ENCODE measurements around the gene PAAF1.

The PAAF1 gene

DNA sequence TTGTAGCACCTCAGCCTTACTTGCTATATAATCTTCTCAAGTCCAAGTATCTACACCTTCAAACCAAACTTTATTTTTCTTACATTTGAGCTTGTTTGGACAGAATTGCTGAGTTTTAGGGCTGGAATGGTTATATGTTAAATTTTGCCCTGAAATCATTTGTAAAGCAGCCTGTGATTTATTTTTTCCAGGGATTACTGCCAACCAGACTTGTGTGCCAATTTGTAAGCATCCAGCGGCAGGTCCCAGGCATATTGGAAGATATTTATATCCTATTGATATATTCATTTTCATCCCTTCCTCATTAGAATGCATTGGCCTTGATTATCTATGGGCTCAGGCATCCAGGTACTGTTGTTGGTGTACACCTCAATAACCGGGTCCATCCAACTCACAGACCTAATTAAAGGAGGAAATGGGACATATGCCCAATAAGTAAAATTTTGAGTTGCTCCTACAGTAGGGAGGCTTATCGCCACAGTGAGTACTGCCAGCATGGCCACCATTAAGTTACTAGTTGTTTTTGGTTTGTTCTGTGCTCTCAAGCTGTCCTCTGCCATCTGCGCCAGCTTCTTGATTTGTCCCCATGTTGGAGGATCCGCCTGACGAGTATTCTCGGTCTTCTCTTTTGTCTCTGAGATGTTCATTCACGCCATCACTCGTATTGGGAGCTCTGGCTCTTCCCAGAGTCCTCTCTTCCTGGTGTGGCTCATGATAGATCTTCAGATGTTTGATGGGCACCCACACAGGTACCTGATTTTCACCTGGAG lies 64.2 kb downstream of the PAAF1 start:
- no peak for DNase-seq (ENCODE audit: low spot score)
- Histone ChIP-seq H3K36me3 (replicated peaks in 1 of 2; ENCODE audit: control insufficient read depth in 2 of 2, insufficient read depth in 2 of 2, low read length in 2 of 2) (no peaks in the 10 kb centered on the region), H3K4me1 (ENCODE audit: control insufficient read depth in 2 of 2, insufficient read depth in 1 of 2, low read depth in 1 of 2, low read length in 2 of 2) (no peaks in the 10 kb centered on the region), H3K23ac (ENCODE audit: low read depth, low read length, poor library complexity) (no peak overlapping the region), H2BK15ac (ENCODE audit: low read length) (no peak overlapping the region), H4K8ac (ENCODE audit: low read depth, low read length) (no peak overlapping the region), H3K4ac (ENCODE audit: low read length) (no peak overlapping the region), H2BK12ac (ENCODE audit: low read length) (no peak overlapping the region), H3K27ac (replicated peaks; ENCODE audit: low read length) (no peak overlapping the region), H3K18ac (ENCODE audit: low read length) (no peak overlapping the region), H2BK120ac (ENCODE audit: low read depth, low read length) (no peak overlapping the region), H3K4me2 (ENCODE audit: insufficient read depth, low read length, poor library complexity, severe bottlenecking) (no peak overlapping the region), H3K14ac (ENCODE audit: low read length) (no peak overlapping the region), H3K9me3 (replicated peaks in 1 of 2; ENCODE audit: control insufficient read depth in 2 of 2, insufficient read depth in 1 of 2, low read depth in 1 of 2, low read length in 2 of 2) (peaks cover 6 to 9% of the 10 kb centered on the region in 2 donors), H3K9ac (ENCODE audit: low read depth, low read length, poor library complexity) (no peak overlapping the region), H2AFZ (ENCODE audit: low read length) (no peak overlapping the region), H3K79me1 (ENCODE audit: low read depth, low read length) (no peaks in the 10 kb centered on the region), H2BK5ac (ENCODE audit: low read length) (no peak overlapping the region), H4K91ac (ENCODE audit: low read depth, low read length, poor library complexity) (no peak overlapping the region), H2AK5ac (ENCODE audit: low read depth, low read length) (no peak overlapping the region), H3K4me3 (ENCODE audit: low read length in 2 of 2) (no peak overlapping the region), H3K27me3 (ENCODE audit: control insufficient read depth in 3 of 3, insufficient read depth in 3 of 3, low read depth in 1 of 3, low read length in 3 of 3) (no peaks in the 10 kb centered on the region)
- WGBS, 2 donors (ENCODE audit: extremely low coverage in 2 of 2, insufficient read length in 2 of 2, insufficient replicate concordance in 1 of 2): no CpG with 5 or more reads among the region's 9 CpGs

- no peak for DNase-seq (ENCODE audit: low spot score)
- H3K36me3 ChIP-seq (replicated peaks in 1 of 2; ENCODE audit: control insufficient read depth in 2 of 2, insufficient read depth in 2 of 2, low read length in 2 of 2): no peaks in the 10 kb centered on the region
- H3K14ac ChIP-seq (ENCODE audit: low read length): no peak overlapping the region
- no peak overlapping the region for H3K9ac ChIP-seq (ENCODE audit: low read depth, low read length, poor library complexity)
- no peaks in the 10 kb centered on the region for H3K4me1 ChIP-seq (ENCODE audit: control insufficient read depth in 2 of 2, insufficient read depth in 1 of 2, low read depth in 1 of 2, low read length in 2 of 2)
- H3K23ac ChIP-seq (ENCODE audit: low read depth, low read length, poor library complexity): no peak overlapping the region
- H3K9me3 ChIP-seq (replicated peaks in 1 of 2; ENCODE audit: control insufficient read depth in 2 of 2, insufficient read depth in 1 of 2, low read depth in 1 of 2, low read length in 2 of 2): peaks cover 6 to 11% of the 10 kb centered on the region in 2 donors
- H3K4me2 ChIP-seq (ENCODE audit: insufficient read depth, low read length, poor library complexity, severe bottlenecking): no peak overlapping the region
- no peak overlapping the region for H2BK5ac ChIP-seq (ENCODE audit: low read length)
- H3K18ac ChIP-seq (ENCODE audit: low read length): no peak overlapping the region
- no peak overlapping the region for H2AFZ ChIP-seq (ENCODE audit: low read length)
- no peak overlapping the region for H3K4ac ChIP-seq (ENCODE audit: low read length)
- no peak overlapping the region for H4K8ac ChIP-seq (ENCODE audit: low read depth, low read length)
- no peak overlapping the region for H3K4me3 ChIP-seq (ENCODE audit: low read length in 2 of 2)
- H2BK12ac ChIP-seq (ENCODE audit: low read length): no peak overlapping the region
- WGBS, 2 donors (ENCODE audit: extremely low coverage in 2 of 2, insufficient read length in 2 of 2, insufficient replicate concordance in 1 of 2): no CpG with 5 or more reads among the region's 1 CpG
- no peak overlapping the region for H4K91ac ChIP-seq (ENCODE audit: low read depth, low read length, poor library complexity)
- H3K27ac ChIP-seq (replicated peaks; ENCODE audit: low read length): no peak overlapping the region
- H3K79me1 ChIP-seq (ENCODE audit: low read depth, low read length): no peaks in the 10 kb centered on the region
- no peak overlapping the region for H2BK120ac ChIP-seq (ENCODE audit: low read depth, low read length)
- H2BK15ac ChIP-seq (ENCODE audit: low read length): no peak overlapping the region
- H3K27me3 ChIP-seq (ENCODE audit: control insufficient read depth in 3 of 3, insufficient read depth in 3 of 3, low read depth in 1 of 3, low read length in 3 of 3): no peaks in the 10 kb centered on the region
- H2AK5ac ChIP-seq (ENCODE audit: low read depth, low read length): no peak overlapping the region
These were observed 65.2 kb downstream of the PAAF1 start for GRCh38 chr11:73942010-73942409.

- Histone ChIP-seq H3K9me3 (replicated peaks in 1 of 2; ENCODE audit: control insufficient read depth in 2 of 2, insufficient read depth in 1 of 2, low read depth in 1 of 2, low read length in 2 of 2) (peaks cover 2 to 3% of the 10 kb centered on the region in 2 donors), H3K27ac (replicated peaks; ENCODE audit: low read length) (no peak overlapping the region), H3K14ac (ENCODE audit: low read length) (no peak overlapping the region), H3K27me3 (ENCODE audit: control insufficient read depth in 3 of 3, insufficient read depth in 3 of 3, low read depth in 1 of 3, low read length in 3 of 3) (no peaks in the 10 kb centered on the region), H4K8ac (ENCODE audit: low read depth, low read length) (no peak overlapping the region), H2AK5ac (ENCODE audit: low read depth, low read length) (no peak overlapping the region), H3K18ac (ENCODE audit: low read length) (no peak overlapping the region), H3K9ac (ENCODE audit: low read depth, low read length, poor library complexity) (no peak overlapping the region), H2AFZ (ENCODE audit: low read length) (no peak overlapping the region), H3K79me1 (ENCODE audit: low read depth, low read length) (no peaks in the 10 kb centered on the region), H4K91ac (ENCODE audit: low read depth, low read length, poor library complexity) (no peak overlapping the region), H3K4me1 (ENCODE audit: control insufficient read depth in 2 of 2, insufficient read depth in 1 of 2, low read depth in 1 of 2, low read length in 2 of 2) (no peaks in the 10 kb centered on the region), H3K4ac (ENCODE audit: low read length) (no peak overlapping the region), H2BK120ac (ENCODE audit: low read depth, low read length) (no peak overlapping the region), H2BK5ac (ENCODE audit: low read length) (no peak overlapping the region), H3K23ac (ENCODE audit: low read depth, low read length, poor library complexity) (no peak overlapping the region), H3K36me3 (replicated peaks in 1 of 2; ENCODE audit: control insufficient read depth in 2 of 2, insufficient read depth in 2 of 2, low read length in 2 of 2) (no peaks in the 10 kb centered on the region), H3K4me2 (ENCODE audit: insufficient read depth, low read length, poor library complexity, severe bottlenecking) (no peak overlapping the region), H2BK12ac (ENCODE audit: low read length) (no peak overlapping the region), H3K4me3 (ENCODE audit: low read length in 2 of 2) (no peak overlapping the region), H2BK15ac (ENCODE audit: low read length) (no peak overlapping the region)
- DNase-seq (ENCODE audit: low spot score): no peak
- no CpG with 5 or more reads among the region's 6 CpGs for WGBS, 2 donors (ENCODE audit: extremely low coverage in 2 of 2, insufficient read length in 2 of 2, insufficient replicate concordance in 1 of 2)
These were observed 67.3 kb downstream of the PAAF1 start for GRCh38 chr11:73944085-73944484.

DNA sequence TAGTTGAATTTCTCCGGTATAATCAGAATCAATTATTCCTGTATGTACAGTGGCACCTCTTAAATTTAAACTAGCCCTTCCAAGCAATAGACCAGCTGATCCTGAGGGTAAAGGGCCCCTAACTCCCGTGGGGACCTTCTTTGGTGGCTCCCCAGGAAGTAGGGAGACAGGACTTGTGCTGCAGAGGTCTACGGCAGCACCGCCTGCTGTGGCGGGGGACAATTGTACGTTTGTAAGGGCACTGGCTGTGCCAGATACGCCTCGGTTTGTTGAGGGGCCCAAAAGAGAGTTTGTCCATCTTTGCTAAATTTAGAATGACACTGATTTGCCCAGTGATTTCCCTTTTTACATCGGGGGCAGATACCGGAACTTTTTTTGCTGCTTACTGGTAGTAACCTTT lies 68.1 kb downstream of the PAAF1 start:
- Histone ChIP-seq H3K9ac (ENCODE audit: low read depth, low read length, poor library complexity) (no peak overlapping the region), H4K8ac (ENCODE audit: low read depth, low read length) (no peak overlapping the region), H4K91ac (ENCODE audit: low read depth, low read length, poor library complexity) (no peak overlapping the region), H3K79me1 (ENCODE audit: low read depth, low read length) (no peaks in the 10 kb centered on the region), H3K23ac (ENCODE audit: low read depth, low read length, poor library complexity) (no peak overlapping the region), H3K4me3 (ENCODE audit: low read length in 2 of 2) (no peak overlapping the region), H3K18ac (ENCODE audit: low read length) (no peak overlapping the region), H3K4me2 (ENCODE audit: insufficient read depth, low read length, poor library complexity, severe bottlenecking) (no peak overlapping the region), H3K27ac (replicated peaks; ENCODE audit: low read length) (no peak overlapping the region), H3K27me3 (ENCODE audit: control insufficient read depth in 3 of 3, insufficient read depth in 3 of 3, low read depth in 1 of 3, low read length in 3 of 3) (no peaks in the 10 kb centered on the region), H2BK15ac (ENCODE audit: low read length) (no peak overlapping the region), H2AK5ac (ENCODE audit: low read depth, low read length) (no peak overlapping the region), H3K4ac (ENCODE audit: low read length) (no peak overlapping the region), H2BK120ac (ENCODE audit: low read depth, low read length) (no peak overlapping the region), H3K4me1 (ENCODE audit: control insufficient read depth in 2 of 2, insufficient read depth in 1 of 2, low read depth in 1 of 2, low read length in 2 of 2) (no peaks in the 10 kb centered on the region), H2AFZ (ENCODE audit: low read length) (no peak overlapping the region), H2BK12ac (ENCODE audit: low read length) (no peak overlapping the region), H3K14ac (ENCODE audit: low read length) (no peak overlapping the region), H2BK5ac (ENCODE audit: low read length) (no peak overlapping the region), H3K9me3 (replicated peaks in 1 of 2; ENCODE audit: control insufficient read depth in 2 of 2, insufficient read depth in 1 of 2, low read depth in 1 of 2, low read length in 2 of 2) (peaks cover 3 to 4% of the 10 kb centered on the region in 2 donors), H3K36me3 (replicated peaks in 1 of 2; ENCODE audit: control insufficient read depth in 2 of 2, insufficient read depth in 2 of 2, low read length in 2 of 2) (peaks cover 0 to 1% of the 10 kb centered on the region in 2 donors)
- no CpG with 5 or more reads among the region's 10 CpGs for WGBS, 2 donors (ENCODE audit: extremely low coverage in 2 of 2, insufficient read length in 2 of 2, insufficient replicate concordance in 1 of 2)
- no peak for DNase-seq (ENCODE audit: low spot score)

Measured in neuronal stem cell (in vitro differentiated cells).